GM12875 (cell line): ENCODE data around the gene TRPC1.

Experiments used
- H3K4me3 ChIP-seq: one replicate; pipeline ENCODE4 v1.5.1; 2011; ENCODE audit warnings: low read depth, low read length, control low read depth
- TF ChIP-seq, protein P1 (sequence below): IDR thresholded peaks from 2 replicates; pipeline ENCODE4 v1.5.1; 2011; ENCODE audit warnings: low read depth, mild to moderate bottlenecking, control low read depth, inconsistent platforms, low read length, moderate library complexity, borderline replicate concordance; ENCODE audit not compliant: insufficient read depth

TRPC1 gene

DNA sequence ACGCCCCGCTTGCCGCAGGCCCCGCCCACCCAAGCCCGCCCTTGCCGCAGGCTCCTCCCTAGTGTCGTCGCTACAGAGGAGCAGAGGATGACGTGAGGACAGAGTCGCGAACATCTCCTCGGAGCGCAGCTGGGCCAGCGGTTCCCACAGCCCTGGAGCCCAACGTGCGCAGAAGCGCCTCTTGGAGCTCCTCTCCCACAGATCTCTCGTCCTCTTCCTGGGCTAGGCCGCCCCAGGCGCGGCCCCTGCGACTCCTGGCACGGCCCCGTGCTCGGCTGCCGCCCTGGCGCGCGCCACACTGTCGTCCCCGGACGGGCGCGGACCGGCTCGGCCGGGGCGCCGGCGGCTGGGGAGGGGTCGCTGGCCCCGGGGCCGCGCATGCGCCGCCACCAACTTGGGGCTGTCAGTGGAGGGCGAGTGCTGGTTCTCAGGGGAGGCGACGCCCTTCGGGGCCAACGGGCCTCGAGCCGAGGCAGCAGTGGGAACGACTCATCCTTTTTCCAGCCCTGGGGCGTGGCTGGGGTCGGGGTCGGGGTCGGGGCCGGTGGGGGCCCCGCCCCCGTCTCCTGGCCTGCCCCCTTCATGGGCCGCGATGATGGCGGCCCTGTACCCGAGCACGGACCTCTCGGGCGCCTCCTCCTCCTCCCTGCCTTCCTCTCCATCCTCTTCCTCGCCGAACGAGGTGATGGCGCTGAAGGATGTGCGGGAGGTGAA is at the start of gene TRPC1:
TRPC1 (plus strand) TSS at position 67 of the 714 bp plus-strand sequence; CDS start at position 593, 526 bp downstream.
- TF ChIP-seq, protein P1, sequence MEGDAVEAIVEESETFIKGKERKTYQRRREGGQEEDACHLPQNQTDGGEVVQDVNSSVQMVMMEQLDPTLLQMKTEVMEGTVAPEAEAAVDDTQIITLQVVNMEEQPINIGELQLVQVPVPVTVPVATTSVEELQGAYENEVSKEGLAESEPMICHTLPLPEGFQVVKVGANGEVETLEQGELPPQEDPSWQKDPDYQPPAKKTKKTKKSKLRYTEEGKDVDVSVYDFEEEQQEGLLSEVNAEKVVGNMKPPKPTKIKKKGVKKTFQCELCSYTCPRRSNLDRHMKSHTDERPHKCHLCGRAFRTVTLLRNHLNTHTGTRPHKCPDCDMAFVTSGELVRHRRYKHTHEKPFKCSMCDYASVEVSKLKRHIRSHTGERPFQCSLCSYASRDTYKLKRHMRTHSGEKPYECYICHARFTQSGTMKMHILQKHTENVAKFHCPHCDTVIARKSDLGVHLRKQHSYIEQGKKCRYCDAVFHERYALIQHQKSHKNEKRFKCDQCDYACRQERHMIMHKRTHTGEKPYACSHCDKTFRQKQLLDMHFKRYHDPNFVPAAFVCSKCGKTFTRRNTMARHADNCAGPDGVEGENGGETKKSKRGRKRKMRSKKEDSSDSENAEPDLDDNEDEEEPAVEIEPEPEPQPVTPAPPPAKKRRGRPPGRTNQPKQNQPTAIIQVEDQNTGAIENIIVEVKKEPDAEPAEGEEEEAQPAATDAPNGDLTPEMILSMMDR = no peak

DNA sequence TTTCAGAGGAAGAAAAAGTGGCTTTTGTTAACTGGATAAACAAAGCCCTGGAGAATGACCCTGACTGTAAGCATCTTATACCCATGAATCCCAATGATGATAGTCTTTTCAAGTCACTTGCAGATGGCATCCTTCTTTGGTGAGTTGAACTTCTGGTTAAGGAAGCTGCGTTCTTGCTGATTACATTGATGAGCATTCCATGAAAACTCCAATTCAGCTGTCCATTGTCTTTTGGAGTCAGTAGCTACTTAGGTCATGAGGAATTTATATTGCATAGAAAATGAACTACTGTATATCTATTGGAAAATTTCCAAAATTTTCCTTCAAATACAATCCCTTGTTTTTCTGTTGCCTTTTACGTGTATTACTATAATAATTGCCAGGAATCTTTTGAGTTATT is 47.7 kb upstream of the TRPC1 start:
- TF ChIP-seq, protein P1 = no peak
- H3K4me3 ChIP-seq = no peak overlapping the region

More for the DNA sequence above, at the start of gene TRPC1:
- peak within 1 kb of the TSS; percentile 64 for H3K4me3 ChIP-seq

DNA sequence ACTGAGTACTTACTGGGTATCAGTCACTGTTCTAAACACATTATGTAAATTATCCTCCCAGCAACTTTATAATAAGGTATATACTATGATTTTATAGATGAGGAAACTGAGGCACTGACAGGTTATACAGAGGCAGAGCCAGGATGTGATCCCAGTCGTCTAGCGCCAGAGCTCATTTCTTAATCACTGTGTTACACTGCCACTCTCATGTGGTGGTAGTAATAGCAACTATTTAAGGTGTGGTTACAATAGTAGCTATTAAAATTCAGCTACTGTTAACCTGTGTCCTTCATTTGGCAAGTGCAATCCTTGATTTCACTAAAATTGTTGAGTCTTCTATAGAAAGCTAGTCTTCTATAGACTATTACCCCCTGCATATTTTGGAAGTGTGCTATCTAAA is 43.1 kb upstream of the TRPC1 start:
- TF ChIP-seq, protein P1 = no peak
- no peak overlapping the region for H3K4me3 ChIP-seq

DNA sequence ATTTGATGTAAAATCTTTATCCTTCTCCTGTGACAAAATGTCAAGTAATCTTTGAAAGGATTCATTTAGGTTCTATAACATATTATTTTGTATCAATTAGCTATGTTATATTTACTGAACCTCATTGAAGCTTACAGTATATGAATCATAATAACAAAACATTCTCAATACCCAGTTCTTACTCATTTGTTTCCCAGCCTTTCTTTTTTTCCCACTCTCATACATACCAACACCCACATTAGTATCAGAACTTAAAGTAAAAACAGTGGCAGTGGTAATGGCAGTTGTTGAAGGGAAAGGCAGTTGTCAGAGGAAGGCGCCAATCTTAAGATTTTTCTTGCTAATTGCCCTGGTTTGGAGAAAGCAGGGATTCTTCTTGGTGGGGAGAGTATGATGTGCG is 33.2 kb upstream of the TRPC1 start:
- H3K4me3 ChIP-seq = no peak overlapping the region
- TF ChIP-seq, protein P1 = no peak

DNA sequence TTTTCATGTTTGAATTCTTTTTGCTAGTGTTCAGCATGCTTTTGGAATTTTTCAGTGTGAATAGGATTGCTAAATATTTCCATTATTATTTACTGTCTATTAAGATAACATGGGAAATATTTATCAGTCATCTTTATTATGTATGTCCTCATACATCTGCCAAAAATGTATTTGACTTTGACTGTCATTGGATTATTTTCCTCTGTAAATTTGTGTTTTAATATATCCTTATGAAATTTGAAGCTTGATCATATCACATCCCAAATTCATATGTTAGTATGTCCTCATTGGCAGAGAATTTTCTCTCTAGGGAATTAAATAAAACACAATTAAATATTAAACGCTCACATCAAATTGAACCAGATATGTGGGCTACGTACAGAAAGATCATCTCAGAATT is 32.3 kb upstream of the TRPC1 start:
- TF ChIP-seq, protein P1 = no peak
- no peak overlapping the region for H3K4me3 ChIP-seq

DNA sequence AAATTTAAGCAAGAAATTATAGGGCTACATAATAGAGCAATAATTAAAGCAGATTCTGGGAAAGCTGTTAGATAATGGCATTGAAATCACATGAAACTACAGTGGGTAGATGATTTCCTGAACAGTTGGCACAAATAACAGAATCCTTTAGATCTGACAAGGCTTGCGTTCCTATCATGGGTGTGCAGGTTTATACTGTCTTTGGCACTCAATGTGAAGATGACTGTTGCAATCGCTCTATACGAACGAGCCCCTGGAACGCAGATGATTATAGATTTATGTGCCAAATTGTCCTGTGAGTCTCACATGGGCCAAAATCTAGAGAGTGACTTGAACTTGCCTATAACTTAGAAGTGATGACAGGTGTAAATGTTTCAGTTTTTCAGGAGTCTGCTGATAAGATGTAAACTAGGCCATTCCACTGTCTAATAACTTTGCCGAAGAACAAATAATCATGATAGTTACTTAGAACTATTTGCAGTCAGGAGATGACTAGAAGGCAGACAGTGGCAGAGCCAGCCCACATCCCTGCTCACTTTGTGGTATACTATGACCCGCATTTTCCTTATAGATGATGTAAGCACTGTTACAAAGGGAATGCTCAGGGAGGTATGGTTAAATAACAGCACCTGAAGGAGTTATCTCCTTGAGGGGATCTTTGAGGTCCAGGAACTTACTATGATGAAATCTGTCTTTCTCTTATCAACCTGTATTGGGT is 30.5 kb upstream of the TRPC1 start:
- no peak overlapping the region for H3K4me3 ChIP-seq
- TF ChIP-seq, protein P1 = no peak

DNA sequence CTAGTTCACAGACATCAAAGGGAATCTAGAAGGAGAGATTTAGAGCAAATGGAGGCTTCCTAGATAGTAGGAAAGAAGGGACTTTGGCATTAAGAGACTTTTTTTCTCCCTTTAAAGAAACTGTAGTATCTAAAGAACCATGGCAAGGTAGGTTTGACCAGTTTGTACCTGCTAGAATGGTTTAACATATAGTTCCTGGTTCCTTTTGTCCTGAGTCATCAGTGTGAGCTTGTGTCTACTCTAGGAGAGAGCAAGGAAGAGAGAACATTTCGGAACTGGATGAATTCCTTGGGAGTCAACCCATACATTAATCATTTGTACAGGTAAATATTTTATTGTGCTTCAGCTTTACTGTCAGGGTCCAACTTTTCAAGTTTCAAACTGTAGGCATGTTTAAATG is 29.6 kb upstream of the TRPC1 start:
- TF ChIP-seq, protein P1 = no peak
- H3K4me3 ChIP-seq = no peak overlapping the region
